HG02759 (cell line): ENCODE results near the gene TGM2.

ENCODE experiments used
- ATAC-seq: cut with Tn5 transposase; IDR thresholded peaks from one replicate; pipeline ENCODE4 v1.9.1; 2021; ENCODE audit warnings: mild to moderate bottlenecking, moderate library complexity; ENCODE audit not compliant: unreplicated experiment

TGM2 gene

DNA sequence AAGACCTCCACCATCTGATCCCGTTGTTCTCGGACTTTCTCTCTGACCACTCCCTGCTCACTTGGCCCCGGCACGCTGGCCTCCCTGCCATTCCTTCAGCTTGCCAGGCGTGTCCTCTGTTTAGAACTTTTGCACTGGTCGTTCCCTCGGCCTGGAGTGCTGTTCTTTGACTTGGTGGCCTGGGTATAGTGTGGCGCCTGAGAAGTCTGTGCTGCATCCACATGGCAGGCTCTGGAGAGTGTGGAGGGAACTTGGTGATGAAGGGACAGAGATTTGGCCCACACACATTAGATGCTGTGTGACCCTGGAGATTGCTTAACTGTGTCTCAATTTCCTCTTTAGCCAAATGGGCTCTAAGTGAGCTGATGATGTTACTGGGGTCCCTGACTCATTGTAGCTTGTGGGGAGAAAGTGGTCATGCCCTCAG, 13.0 kb upstream of the TGM2 start:
- ATAC-seq = no peak

DNA sequence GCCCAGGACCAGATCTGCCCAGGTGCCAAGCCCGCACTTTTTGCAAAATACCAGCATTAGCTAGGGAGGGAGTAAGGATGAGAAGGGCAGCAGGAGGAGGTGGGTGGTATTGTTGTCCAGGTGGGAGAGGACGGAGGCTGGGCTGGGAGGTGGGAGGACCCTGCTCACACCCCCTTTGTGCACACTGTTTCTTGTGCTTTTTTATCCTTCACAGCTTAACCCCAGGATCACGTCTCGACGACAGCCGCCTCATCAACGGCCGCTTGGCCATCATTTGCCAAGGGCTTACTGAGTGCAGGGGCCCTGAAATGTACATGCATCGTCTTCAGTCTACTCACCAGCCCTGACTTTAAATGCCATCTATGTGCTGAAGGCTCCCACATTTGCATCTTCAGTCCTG, 12.1 kb upstream of the TGM2 start:
- ATAC-seq = no peak

DNA sequence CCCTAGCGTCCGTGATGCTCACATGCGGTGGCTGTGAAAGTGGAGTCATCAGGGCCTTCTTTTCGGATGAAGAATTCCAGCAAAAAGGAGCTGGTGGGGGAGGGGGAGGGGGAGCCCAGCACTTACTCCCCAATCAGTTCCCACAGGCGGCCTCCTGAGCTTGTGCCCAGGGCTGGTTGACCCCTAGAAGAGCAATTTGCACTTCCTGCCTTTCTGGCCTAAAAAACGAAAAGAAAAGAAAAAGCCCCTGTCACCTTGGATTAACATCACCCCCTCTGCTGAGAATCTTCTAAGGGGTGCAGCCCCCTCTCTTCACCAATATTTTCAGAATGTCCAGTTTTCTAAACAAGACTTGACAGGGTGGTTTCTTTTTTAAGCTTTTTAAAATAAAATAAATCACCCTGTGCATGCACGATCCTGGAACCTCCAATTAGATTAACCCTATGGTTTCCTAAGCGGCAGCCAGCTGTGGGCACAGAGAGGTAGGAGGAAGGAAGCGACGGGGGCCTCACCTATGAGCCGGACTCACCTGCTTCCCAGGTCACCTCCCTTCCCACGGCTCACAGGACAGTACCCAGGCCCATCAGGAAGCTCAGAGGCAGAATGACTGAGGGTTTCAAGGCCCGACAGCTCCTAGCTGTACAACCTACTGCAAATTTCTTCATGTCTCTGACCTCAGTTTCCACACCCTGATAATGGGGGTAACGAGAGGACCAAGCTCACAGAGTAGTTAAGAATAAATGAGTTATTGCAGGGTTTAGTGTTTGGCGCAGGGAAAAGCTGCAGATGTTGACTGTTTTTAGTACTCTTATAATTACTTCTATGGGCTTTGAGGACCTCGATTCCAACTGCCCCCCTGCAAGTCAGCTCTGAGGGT, 10.5 kb upstream of the TGM2 start:
- no peak for ATAC-seq

DNA sequence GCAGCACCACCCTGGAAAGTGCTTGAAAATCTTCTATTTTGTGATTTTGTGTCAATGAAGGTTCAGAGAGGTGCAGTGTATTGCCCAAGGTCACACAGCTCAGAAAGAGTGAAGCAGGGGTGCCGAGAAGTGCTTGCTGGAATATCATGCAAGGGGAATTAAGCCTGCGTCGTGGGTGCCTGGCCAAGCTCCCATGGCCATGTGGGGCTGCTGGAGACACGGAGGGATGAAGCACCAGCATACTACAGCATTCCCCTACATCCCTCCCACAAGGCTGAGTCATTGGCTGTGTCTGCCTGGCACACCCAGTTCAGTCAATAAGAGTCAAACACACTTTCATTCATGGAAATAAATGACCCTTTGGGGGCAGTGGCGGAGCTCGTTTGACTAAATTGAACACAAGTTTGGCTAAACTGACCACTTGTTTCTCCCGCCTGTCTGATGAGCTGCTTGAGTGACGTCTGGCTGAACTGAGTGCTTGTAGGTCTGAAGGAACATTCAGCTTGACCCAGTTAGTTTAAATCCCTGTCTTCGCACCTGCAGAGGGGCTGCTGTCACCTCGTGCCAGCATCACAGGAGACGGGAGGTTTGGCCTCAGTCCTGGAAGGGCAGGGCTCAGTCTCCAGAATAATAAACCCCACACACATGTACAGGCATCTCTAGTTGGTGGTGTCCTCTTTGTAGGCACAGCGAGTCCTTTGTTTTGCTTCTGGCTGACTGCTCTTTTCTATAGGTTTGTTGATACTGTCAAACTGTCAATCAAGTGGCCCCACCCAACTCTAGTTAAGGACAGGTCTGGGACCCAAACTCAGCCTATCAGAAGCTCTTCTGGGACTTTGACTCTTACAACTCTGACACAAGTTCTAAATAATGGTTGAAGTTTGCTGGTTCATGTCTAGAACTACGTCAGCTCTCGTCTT, 8.4 kb upstream of the TGM2 start:
- no peak for ATAC-seq

DNA sequence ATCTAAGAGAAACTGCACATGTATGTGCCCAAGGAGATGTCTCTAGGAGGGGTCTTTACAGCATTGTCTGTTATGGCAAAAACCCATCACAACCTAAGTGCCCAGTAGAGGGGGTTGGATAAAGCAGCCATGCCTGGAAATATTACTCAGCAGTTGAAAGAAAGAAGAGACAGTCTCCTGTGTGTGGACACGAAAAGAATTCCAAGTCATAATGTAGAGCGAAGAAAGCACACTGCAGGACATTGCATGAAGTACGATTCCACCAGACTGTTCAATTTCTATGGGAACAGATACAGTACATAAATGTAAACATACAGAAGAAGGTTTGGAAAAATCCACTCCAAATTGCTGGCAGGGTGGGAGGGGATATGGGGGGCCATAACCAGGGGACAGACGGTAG, 7.3 kb upstream of the TGM2 start:
- ATAC-seq = no peak

DNA sequence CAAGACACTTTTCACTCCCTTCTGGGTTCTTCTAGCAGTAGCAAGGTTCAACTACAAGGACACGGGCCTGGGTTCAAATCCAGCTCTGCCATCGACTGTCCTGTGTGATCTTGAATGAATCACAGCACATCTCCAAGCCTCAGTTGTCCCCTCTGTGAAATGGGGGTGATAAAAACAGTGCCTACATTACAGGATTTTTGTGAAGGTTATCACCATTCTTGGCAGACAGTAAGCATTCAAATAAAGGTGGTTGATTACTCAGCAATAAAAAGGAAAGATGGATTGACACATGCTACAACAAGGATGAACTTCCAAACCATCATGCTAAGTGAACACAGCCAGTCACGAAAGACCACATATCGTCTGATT, 6.6 kb upstream of the TGM2 start:
- ATAC-seq = no peak

DNA sequence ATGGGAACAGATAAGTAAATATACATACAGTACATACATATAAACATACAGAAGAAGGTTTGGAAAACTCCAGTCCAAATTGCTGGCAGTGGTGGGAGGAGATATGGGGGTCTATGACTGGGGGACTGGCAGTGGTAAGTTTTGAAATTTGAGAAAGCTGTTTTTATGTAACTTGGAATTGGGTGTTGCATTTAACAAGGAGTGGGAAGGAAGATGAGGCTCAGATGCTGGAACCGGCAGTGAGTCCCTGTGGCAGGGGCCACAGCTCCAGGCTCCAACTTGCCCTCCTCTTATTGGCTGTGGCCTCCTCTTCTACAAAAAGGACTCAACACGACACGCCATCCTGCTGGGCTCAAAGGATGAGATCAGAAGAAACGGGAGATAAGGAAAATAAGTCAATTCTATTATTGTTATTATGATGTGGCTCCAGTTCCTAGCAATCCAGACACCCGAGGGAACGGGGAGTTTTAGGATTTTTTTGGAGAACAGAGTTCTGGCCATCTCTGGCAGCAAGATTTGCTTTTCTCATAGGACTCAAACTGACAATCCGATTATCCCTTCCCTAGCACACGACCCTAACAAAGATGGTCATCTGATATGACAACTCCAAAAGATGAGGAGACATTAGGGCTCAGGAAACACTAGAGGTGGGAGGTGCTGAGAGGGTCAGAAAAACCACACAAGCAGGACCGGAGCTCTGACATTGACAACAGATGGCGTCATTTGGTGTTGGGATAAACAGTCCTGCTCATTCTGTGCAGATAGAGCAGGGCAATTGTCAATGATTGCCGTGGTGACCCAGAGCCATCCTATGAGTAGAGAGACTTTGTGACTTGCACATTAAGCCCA, 6.0 kb upstream of the TGM2 start:
- ATAC-seq = no peak

DNA sequence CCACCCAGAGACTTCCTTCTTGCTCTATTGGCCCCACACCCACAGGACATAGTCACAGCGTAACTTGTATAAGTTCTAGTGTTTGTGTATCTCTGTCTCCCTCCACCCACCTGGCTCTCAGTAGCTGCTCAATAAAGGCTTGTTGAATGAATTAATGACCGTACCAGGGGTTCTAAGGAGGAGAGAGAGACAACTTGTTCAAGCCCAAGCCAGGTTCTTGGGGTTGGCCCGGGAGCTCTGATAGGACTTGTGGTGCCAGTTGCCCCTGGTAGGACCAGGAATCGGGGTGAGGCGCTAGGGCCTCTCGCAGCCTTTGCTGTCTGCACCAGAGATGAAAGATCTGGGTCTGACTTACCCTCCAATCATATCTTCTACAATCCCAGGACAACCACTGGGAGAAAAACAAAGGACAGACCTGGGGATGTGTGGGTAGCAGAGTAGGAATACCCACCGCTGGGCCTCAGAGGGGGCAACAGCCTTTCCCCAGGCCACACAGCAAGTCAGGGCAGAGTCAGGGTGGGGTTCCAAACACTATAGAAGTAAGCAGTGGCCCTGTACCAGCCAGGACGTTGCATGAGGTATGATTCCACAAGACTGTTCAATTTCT, 5.3 kb upstream of the TGM2 start:
- no peak for ATAC-seq

DNA sequence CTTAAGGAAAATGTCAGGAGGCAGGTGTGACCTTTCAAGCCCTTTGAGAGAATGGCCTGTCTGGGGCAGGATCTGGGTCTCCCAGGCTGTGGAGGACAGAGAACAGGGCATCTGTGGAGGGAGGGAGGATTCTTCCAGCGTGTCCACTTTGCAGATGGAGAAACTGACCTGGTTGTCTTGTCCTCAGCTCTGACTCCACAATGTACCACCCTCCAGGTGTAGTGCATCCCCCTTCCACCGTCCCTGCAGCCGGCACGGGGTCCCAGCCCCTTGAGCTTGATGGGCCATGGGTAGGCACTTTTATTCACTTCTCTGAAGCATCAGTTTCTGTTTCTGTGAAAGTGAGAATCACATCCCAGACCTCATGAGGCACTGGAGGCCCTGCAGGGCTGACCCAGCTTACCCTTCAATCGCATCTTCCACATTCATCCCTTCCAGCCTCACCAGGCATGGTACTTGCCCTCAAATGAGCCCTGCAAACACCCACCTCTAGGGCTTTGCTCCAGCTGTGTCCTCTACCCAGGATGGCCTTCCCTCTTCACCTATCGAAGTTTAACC, 4.6 kb upstream of the TGM2 start:
- no peak for ATAC-seq

DNA sequence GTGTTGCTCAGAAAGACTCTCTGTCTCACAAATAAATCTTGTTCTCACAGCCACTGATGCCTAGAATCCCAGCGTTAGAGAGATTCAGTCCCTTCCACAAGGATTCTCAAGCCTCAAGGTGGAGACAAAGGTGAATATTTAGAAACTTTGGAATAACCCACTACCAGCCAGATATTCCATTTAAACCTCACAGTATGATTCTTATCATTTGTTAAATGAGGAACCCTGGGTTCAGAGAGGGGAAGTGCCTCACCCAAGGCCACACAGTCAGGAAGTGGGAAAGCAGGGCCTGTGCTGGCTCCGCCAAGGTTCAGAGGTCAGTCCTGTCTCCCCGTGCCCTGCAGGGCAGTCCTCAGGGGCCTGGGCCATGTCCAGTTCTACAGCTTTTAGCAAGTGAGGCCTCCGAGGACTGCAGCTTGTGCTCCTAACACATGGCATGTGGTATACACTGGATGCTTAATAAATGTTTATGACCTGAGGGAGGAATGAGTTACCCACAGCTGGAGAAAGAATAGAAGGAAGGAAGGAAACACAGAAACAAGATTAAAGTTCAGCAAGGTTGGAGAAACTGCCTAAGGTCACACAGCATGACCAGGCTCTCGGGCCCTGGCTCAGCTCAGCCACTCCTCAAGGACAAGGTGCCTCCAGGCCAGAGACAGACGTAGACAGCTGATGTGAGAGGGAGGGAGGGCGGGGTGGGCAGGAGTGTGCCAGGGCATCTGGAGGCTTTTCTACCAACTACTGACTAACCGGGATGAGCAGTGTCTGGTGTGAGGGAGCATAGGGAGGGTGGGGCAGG, 3.9 kb upstream of the TGM2 start:
- ATAC-seq = no peak

DNA sequence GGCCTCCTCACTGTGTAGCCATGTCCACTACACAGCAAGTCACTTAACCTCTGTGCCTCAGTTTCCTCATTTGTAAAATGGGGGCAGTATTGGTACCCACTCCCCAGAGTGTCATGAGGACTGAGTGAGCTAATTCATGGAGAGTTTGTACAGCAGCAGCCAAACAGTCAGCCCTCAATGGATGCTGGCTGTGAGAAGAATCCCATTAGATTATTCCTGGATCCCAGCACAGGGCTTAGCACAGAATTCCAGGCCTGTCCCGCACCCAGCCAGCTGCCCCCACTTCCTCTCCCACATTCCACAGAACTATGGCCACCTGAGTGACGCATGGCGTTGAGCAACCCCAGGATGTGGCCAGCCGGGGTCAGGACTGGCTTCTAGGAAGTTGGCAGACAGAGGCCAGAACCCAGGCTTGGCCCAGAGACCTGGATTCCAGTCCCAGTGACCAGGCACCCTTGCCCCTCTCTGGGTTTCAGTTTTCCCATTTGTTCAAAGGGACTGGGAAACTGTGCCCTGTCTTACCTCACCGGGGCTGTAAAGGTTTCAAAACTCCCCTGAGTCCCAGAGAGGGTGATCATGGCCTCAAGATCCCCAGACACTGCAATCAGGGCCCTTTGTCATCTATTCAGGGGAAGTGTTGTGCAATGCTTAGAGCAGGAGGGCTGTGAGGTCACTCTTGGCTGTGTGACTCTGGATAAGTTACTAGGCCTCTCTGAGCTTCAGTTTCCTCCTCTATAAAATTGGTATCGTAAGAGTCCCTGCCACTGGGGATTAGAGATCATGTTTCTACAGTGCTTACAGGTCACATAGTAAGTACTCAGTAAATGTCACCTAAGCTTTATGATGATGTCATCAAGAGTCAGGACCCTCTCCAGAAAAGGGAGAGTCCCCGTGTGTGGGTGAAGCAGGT, 3.0 kb upstream of the TGM2 start:
- ATAC-seq = no peak

DNA sequence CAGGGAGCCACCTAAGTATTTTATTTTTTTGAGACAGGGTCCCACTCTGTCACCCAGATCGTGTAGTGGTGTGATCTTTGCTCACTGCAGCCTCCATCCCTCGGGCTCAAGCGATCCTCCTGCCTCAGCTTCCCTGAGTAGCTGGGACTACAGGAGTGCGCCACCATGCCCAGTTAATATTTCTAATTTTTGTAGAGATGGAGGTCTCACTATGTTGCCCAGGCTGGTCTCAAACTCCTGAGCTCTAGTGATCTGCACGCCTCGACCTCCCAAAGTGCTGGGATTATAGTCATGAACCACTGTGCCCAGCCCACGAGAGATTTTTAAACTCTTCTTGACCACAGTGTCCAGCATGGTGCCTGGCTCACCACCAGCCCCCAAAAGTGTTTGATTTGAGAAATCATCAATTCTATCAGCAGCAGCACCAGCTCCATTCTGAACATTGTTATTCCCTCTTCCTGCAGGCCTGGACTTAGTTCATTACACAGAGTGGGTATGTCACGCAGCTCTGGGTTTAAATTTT, 2.3 kb upstream of the TGM2 start:
- no peak for ATAC-seq

DNA sequence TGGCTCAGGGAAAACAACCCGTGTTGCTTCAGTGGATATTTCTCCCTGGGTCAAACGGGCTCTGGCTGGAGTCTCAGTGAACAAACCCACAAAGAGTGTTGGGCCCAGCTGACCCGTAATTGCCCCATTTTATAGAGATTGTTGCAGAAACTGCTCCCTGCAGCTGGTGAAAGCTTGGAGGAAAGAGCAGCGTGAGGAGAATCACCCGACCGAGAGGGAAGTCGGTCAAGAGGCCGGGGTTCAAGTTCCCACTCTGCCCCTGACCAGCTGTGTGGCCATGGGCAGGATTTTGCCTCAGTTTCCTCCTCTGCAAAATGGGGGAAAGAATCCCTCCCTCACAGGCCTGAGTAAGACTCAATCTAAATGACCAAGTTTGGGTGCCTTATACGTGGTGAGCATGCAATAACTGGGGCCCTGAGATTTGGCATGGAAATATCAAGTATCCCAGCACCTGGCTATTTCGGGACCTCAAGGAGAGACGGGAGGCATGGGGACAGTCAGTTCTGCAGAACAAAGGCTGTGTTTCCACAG, 1.7 kb upstream of the TGM2 start:
- no peak for ATAC-seq

DNA sequence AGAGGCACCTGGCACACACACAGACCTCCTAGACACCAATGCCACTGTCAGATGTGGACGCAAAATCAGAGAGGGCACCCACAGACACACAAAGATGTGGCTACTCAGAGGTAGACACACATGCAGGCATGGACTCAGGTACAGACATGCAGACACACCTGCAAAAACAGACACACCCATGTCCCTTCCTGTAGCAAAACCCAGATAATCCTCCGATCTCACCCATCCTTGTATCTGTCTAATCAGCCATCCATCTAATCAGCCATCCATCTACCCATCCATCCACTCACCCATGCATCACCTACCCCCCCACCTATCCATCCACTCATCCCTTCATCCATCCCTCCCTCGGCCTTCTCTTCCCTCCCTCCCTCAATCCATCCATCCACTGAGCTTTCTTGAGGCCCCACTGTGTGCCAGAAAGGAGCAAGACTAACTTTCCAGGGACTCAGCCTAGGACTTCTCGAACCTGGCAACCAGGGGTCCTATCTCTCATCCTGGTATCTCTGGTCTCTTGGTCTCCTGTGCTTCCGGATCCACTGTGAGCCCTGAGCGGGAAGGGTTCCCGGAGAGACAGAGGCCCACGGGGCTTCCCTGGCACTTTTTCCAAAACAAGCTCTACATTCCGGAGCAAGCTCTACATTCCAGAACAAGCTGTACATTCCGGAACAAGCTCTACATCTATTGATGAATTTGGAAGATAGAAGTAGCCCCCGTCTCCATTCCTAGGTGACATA, 1.1 kb upstream of the TGM2 start:
- ATAC-seq = no peak

DNA sequence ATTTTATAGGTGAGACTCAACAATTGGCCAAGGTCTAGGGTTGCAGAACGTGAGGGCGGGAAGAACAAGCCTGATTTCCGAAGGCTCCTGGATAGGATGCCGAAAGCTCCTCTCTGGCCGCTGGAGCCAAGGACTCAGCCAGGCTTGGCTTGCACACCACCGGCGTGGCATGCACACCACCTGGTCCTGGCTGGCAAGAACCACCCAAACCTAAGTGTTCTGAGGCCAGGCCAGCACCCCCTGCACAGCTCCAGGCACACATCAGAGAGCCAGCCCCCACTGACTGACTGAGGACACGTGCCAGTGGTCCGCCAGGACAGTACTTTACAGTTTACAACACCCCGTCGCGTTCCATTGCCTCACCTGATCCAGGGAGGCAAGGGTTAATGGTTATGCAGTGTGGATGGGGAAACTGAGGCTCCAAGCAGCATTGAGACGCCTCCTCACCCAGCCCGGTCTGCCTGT, 414 bp downstream of the TGM2 start:
- no peak for ATAC-seq

DNA sequence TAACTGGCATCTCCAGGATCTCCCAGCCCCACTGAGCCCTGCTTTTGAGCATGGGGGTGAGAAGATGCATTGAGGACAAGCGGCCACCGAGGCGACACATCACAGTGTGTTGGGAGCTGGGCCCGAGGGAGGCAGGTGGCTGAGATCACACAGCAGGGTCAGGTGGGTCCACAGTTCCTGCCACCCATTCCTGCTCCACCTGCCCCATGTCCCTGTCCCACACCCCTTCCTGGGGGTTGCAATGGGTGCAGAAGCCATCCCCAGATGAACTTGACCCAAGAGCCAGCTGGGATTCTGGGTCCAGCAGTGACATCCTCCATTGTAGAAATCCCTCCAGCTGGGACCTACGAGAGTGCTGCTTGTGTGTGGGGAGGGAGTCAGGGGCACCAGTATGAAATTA, 1.0 kb downstream of the TGM2 start:
- ATAC-seq = no peak
